K562 (cell line): ENCODE results near the gene COPS6. TPM values are rescaled to one million over a fixed set of nuclear protein-coding genes. Genes with fewer than 3 reads are reported as not detected.

ENCODE experiments used
- CBFA2T3 ChIP-seq: fragments of 450-650 bp; IDR thresholded peaks from 2 replicates; pipeline ENCODE4 v1.6.1; 2017
- CTCF ChIP-seq, 3 experiments: IDR thresholded peaks in 2 of 3; conservative IDR thresholded peaks in 1 of 3; 2 replicates each; pipeline ENCODE4 v1.5.1; 2011 to 2012; ENCODE audit warnings: low read length in 3 of 3, mild to moderate bottlenecking in 3 of 3, control low read depth in 2 of 3, improper control_type of control experiment in 1 of 3, inconsistent platforms in 1 of 3, low read depth in 1 of 3, mixed read lengths in 1 of 3, moderate library complexity in 1 of 3; ENCODE audit not compliant: insufficient read depth in 2 of 3
- CTCFL ChIP-seq: IDR thresholded peaks from 2 replicates; pipeline ENCODE4 v1.6.1; 2011; ENCODE audit warnings: borderline replicate concordance, low read depth, mild to moderate bottlenecking, moderate library complexity, low read length; ENCODE audit not compliant: insufficient read depth, poor library complexity, severe bottlenecking
- FOXJ2 ChIP-seq: fragments of 200-800 bp; sonication (Bioruptor generic); IDR thresholded peaks from 2 replicates; pipeline ENCODE4 v1.6.1; 2016; ENCODE audit warnings: missing genetic modification characterization, missing compliant biosample characterization
- MYBL2 ChIP-seq, 2 experiments: fragments of 450-650 bp in 1 of 2; sonication (generic) in 1 of 2; formaldehyde crosslinking in 1 of 2; IDR thresholded peaks; 2 replicates each; pipeline versions ENCODE4 v1.6.1 to v1.8.1; 2017 to 2022; ENCODE audit warnings: borderline replicate concordance in 1 of 2, inconsistent platforms in 1 of 2, low read depth in 1 of 2, mild to moderate bottlenecking in 1 of 2, missing genetic modification reagents in 1 of 2, moderate library complexity in 1 of 2
- NEUROD1 ChIP-seq: fragments of 150-350 bp; IDR thresholded peaks from 2 replicates; pipeline ENCODE4 v1.6.1; 2014; ENCODE audit warnings: borderline replicate concordance, low read length, low read depth; ENCODE audit not compliant: partially characterized antibody
- PKNOX1 ChIP-seq: fragments of 450-650 bp; IDR thresholded peaks from 2 replicates; pipeline ENCODE4 v1.6.1; 2016
- RBM22 ChIP-seq: fragments of 200-400 bp; formaldehyde crosslinking; IDR thresholded peaks from 2 replicates; pipeline ENCODE4 v1.6.1; 2018; ENCODE audit warnings: low read length, low read depth; ENCODE audit not compliant: poor library complexity, severe bottlenecking
- RBM39 ChIP-seq: fragments of 200-400 bp; formaldehyde crosslinking; optimal IDR thresholded peaks from 2 replicates; pipeline ENCODE3; 2018; ENCODE audit warnings: low read depth, low read length
- SREBF2 ChIP-seq: sonication (generic); formaldehyde crosslinking; IDR thresholded peaks from 2 replicates; pipeline ENCODE4 v1.4.0; 2020; ENCODE audit warnings: mild to moderate bottlenecking, missing genetic modification reagents
- TFE3 ChIP-seq: fragments of 450-650 bp; formaldehyde crosslinking; IDR thresholded peaks from 2 replicates; pipeline ENCODE4 v1.4.0; 2020; ENCODE audit warnings: mild to moderate bottlenecking, mixed read lengths
- USF2 ChIP-seq: sonication (generic); formaldehyde crosslinking; IDR thresholded peaks from 2 replicates; pipeline ENCODE4 v1.5.0; 2020; ENCODE audit warnings: missing genetic modification reagents
- XRCC5 ChIP-seq: fragments of 200-400 bp; formaldehyde crosslinking; IDR thresholded peaks from 2 replicates; pipeline ENCODE4 v1.6.1; 2017; ENCODE audit warnings: low read depth, mild to moderate bottlenecking, low read length
- YBX1 ChIP-seq: fragments of 450-650 bp; IDR thresholded peaks from 2 replicates; pipeline ENCODE4 v1.7.1; 2016; ENCODE audit warnings: mild to moderate bottlenecking
- ZNF174 ChIP-seq: fragments of 250-450 bp; sonication (Bioruptor Pico); IDR thresholded peaks from 2 replicates; pipeline ENCODE4 v1.4.0; 2020; ENCODE audit warnings: mild to moderate bottlenecking
- ZNF449 ChIP-seq: fragments of 250-450 bp; sonication (Bioruptor Pico); IDR thresholded peaks from 2 replicates; pipeline ENCODE4 v1.8.0; 2022; ENCODE audit warnings: moderate library complexity, mild to moderate bottlenecking, inconsistent platforms
- ZNF511 ChIP-seq: sonication (generic); formaldehyde crosslinking; IDR thresholded peaks from 2 replicates; pipeline ENCODE4 v1.8.0; 2022; ENCODE audit warnings: mild to moderate bottlenecking, missing genetic modification reagents
- ZNF584 ChIP-seq: fragments of 200-800 bp; sonication (Bioruptor generic); IDR thresholded peaks from 2 replicates; pipeline ENCODE4 v1.6.1; 2016; ENCODE audit warnings: low read depth, mild to moderate bottlenecking, missing genetic modification characterization, missing compliant biosample characterization
- polyA plus RNA-seq, 8 experiments: library from polyadenylated mRNA; depleted of rRNA in 4 of 8; stranded (reverse) in 5 of 8; unstranded in 3 of 8; fragments of >200 nt; fragmentation: Nextera tagmentation in 2 of 8; fragmentation: Illumina TruSeq in 1 of 8; extraction: Ambion mirVana in 2 of 8; extraction: Trizol in 1 of 8; gene quantifications; 2 replicates each; pipeline versions ENCODE4 v1.2.1 to v1.2.3, GENCODE V29; 2011 to 2014; ENCODE audit warnings: inconsistent platforms in 1 of 8, missing spikeins in 1 of 8
- total RNA-seq, 7 experiments: library from RNA; depleted of rRNA in 6 of 7; stranded (reverse); fragments of >200 nt in 6 of 7; fragmentation: Illumina TruSeq in 2 of 7; extraction: Trizol in 2 of 7; gene quantifications; 2 replicates each; pipeline versions ENCODE4 v1.2.1 to v1.2.3, GENCODE V29; 2011 to 2021; ENCODE audit warnings: low replicate concordance in 1 of 7

COPS6 gene
- total and polyA plus RNA-seq, 9 of the 15 experiments (the other 6 are each of a cell fraction or from before 2014, with no cell fraction given): 63.0 to 331 (median 168) TPM

- TF ChIP-seq ZNF449: no peak
- no peak for TF ChIP-seq RBM22
- no peak for TF ChIP-seq CBFA2T3
- TF ChIP-seq SREBF2 (CRISPR knock-in tag): no peak
- no peak for TF ChIP-seq MYBL2 (IDR thresholded peaks at IDR 0.05; ENCODE audit: low read depth)
- no peak for TF ChIP-seq MYBL2 (CRISPR knock-in tag; IDR thresholded peaks at IDR 0.05; ENCODE audit: borderline replicate concordance)
- no peak for TF ChIP-seq ZNF511 (CRISPR knock-in tag)
- TF ChIP-seq XRCC5: peak; percentile 87
- TF ChIP-seq ZNF174 (CRISPR knock-in tag): no peak
- TF ChIP-seq CTCFL: no peak
- TF ChIP-seq ZNF584 (CRISPR knock-in tag): no peak
- TF ChIP-seq TFE3 (CRISPR knock-in tag): no peak
- TF ChIP-seq CTCF (IDR thresholded peaks at IDR 0.05 in 2 of 3, conservative IDR thresholded peaks at IDR 0.05 in 1 of 3; ENCODE audit: insufficient read depth in 2 of 3, low read depth in 1 of 3, low read length in 3 of 3): peak; percentile 98 to 99 (median 98)
- no peak for TF ChIP-seq YBX1
- TF ChIP-seq NEUROD1: no peak
- no peak for TF ChIP-seq RBM39
- TF ChIP-seq FOXJ2 (tag): no peak
- TF ChIP-seq PKNOX1: no peak
- no peak for TF ChIP-seq USF2 (CRISPR knock-in tag)
These were observed 44.0 kb downstream of the COPS6 start (continued) for GRCh38 chr7:100132697-100133151.
